ENCODE data around the gene STX17.

- no peak for TF ChIP-seq CTCF (IDR thresholded peaks at IDR 0.05)
- no peak for TF ChIP-seq POLR2AphosphoS5 (IDR thresholded peaks at IDR 0.05)
- TF ChIP-seq POLR2A (IDR thresholded peaks at IDR 0.05): no peak
- TF ChIP-seq EP300 (IDR thresholded peaks at IDR 0.05): no peak
Observed at GRCh38 chr9:99925541-99925940, 19.1 kb downstream of the STX17 start.

All from gastroesophageal sphincter (tissue), 3 donors.